ENCODE measurements around the gene IFITM5. TPM values are rescaled to one million over a fixed set of nuclear protein-coding genes. Genes with fewer than 3 reads are reported as not detected.

IFITM5 gene
- total and polyA plus RNA-seq, 2 of the 8 experiments (the other 6 are each of a cell fraction or from before 2014, with no cell fraction given) = not detected

GRCh38 chr11:279966-280705 is 19.2 kb downstream of the IFITM5 start (continued):
- no peak for TF ChIP-seq CHD7 (IDR thresholded peaks at IDR 0.05; ENCODE audit: insufficient replicate concordance, low read length)
